Inflammatory macrophage (primary cell): ENCODE data around the gene KMT5C.

Source experiments
- DNase-seq, 2 donors: peaks; one replicate each; pipeline ENCODE4 v3.0.0-alpha.2; 2020 to 2022

Gene KMT5C

DNA sequence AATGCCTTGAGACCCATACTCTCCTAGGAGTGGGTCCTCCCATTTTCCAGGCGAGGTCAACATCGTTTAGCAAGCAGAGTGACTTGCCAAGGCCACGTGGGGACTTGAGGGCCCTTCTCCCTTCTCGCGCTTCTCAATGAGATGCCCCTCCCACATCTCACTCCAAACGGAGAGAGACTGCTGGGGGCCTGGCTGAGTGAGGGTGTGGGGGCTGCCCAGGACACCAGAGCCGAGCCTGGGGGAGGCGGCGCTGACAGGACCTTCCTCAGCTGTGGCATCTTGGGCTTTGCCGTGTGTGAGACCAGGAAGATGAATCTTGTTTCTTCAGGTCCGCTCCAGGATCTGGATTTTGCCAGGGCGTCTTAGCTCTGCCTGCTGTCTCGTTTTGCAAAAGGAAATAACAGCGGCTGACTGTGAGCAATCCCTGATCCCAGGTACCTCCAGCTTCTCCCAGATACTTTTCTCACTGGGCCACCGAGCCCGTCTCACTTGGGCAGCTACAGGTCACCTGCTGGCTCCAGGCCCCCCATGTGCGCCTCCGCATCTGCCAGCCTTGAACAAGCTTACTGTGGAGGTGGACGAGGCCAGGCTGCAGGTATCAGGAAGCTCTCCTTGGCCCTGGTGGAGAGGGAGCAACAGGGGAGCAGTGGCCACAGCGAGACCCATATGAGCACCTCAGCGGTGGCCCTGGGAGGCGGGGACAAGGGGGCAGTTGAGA lies 8.8 kb downstream of the KMT5C start:
- no peak for DNase-seq

DNA sequence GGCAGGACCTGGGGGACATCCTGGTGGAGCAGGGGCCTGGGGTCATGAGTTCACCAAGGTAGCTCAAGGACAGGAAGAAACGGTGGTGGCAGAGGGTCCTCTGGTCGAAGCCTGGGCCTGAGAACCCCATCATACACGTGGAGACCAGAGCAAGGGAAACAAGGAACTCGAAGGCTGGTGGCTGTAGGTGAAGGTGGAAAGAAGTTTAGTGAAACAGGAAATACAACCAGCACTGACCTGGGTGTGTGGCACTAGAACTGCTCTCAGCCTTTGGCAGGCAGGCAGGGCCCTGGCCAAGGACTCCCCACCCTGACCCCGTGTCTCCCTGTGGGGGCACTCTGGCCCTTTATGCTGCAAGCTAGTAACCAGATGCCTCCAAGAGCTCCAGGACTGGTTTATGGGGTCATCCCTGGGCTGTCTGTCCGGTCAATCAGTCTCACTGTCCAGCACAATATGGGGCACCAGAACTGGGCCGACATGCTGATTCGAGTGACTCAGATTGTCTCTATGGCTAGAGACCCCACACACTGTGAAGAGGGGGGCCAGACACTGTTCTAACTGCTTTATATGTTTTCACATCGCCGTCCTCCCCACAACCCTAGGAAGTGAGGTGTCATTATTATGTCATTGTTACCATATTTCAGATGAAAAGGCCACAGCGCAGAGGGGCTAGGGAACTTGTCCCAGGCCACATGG lies 11.1 kb downstream of the KMT5C start:
- DNase-seq = no peak

DNA sequence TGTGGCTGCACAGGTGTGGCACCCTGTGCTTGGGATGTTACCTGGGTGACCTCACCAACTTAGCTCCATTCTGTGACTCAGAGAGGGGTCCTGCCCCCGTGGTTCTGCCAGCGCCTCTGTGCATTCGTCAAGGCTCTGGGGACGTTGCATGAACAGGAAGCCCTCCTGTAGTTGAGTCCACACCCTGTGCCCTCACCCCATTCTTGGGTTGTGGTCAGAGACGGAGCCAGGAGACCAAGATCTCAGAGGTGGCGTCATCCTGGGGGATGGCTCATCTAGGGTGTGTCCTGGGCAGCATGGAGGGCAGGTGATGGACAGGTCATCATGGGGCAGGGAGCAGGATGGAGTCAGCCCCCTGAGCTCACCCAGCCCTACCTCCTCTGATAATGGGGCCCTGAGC lies 12.4 kb downstream of the KMT5C start:
- no peak for DNase-seq

DNA sequence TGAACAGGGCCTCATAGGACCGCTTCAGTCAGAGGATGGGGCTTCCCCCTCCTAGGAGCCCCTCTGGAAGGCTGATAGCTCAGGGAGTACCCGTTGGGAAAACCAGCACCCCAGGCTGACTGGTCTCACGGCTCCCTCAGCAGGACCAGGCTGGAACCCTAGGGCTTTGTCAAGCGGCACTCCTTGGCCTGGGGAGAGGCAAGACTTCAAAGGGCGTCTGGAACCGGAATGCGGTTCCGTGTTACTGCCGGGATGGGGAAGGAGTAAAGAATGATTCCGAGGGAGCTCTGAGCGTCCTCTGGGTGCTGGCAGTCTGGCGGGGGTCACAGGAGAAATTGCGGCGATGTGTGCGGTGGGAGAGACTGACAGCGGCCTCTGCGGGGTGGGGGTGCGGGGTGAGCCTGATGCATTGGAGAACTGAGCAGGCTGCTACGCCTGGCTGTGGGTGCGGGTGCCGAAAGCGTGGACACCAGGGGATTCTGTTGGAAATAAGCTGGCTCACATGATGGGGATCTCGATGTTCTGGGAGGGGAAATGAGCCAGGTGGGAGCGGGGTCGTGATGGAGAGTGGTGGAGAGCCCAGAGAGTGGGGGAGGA lies 13.0 kb downstream of the KMT5C start:
- DNase-seq = no peak

DNA sequence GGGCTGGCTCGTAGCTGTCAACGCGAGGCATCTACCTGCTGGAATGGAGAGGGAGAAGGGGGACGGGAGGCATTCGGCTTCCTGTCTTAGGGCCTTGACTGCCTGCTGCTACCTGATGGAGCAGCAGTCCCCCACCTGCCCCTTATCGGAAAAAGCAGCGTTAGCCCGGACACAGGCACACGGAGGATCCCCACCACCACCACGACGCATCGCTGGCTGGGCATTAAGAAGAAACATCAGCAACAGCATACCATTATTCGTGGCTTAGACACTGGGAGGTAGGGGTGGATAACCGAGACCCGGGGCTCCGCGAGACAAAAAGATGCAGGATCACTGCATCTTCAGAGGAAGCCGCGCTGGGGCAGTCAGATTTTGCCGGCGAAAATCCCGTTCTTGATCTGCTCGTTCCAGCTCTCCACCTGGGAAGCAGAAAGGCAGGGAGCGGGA lies 13.7 kb downstream of the KMT5C start:
- no peak for DNase-seq

DNA sequence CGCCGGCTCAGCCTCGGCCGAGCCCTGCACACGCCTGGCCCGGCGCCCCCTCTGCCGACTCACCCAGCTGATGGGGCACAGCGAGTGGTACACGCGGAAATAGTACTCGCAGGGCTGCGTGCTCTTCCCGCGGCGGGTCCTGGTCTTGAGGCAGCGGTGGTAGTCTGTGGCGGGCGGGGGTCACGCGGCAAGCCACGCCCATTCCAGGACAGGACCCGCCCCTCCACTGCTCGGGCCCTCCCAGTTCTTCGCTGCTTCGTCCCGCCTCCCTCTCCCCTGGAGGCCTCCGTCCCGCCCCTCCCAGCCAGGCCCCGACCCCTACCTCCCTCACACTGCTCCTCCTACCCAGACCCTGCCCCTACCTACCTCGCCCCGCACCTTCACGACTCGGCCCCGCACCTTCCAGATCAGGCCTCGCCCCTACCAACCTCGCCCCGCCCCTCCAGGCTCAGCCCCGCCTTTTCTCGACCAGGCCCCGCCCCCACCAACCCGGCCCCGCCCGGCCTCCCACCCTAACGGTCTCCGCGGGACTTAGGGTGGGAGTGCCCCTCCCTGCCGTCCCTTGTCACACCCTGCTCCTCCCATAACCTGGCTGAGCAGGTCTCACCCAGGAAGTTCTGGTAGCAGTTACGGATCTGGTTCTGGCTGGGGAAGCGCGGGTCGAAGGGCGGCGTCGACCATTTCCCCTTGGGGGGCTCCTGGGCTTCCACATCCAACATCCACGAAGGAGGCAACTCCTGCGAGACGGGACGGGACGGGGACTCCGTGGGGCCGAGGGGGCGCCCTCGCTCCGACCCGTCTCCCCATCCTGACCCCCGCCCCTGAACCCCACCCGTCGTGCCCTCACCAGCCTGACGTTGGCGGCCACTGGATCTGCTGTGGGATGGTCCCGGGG lies 14.4 kb downstream of the KMT5C start:
- DNase-seq = peak; percentile 30 to 65

DNA sequence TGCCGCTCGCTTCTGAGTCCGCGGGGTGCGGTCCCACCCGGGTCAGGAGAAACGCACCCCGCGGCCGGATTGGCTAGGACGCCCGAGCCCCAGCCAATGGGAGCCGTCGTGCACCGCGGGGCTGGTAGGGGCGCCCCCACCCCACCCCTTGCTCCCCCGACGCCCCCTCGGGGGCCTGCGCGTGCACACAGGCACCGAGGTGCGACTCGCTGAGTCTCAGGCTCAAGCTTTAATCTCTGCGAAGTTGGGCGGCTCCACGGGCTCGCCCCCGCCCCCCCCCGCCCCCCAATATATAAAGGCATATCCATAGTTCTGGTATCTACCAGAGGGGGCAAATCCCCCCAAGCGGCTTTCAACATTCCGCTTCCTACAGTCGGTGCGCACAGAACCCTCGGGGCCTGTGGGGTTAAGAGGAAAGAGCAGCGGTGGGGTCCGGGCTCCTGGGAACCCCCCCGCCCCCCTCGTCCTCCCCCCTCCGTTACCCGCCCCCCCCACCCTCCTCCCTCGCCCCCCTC lies 15.1 kb downstream of the KMT5C start, which contains the start of gene COX6B2:
Gene COX6B2, minus strand, starts transcription at position 22 of the 515 bp plus-strand sequence. CDS start 198 bp downstream, outside the sequence.
- DNase-seq = no peak

DNA sequence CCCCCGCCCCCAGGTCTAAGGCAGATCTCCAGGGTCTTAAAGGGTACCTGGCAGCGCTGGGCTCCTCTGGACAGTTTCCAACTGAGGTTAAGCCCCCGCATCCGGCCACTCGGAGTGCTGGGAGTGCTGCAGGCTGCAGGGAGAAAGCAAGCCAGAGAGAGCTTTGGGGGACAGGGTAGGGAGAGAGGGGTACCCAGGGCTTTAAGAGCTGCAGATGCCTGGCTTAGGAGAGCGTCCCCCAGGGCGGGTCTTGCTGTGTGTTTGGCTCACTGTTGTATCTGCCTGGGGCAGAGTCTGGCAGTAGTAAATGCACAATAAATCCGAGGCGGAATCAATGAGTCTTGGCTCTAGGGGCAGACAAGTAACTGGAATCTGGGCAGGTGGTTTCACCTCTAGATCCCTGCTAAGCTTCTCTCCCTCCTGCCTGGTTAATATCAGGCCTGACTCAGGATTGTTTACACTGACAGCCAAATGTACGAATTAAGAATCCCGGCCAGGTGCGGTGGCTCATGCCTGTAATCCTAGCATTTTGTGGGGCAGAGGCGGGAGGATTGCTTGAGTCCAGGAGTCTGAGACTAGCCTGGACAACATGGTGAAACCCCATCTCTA lies 15.6 kb downstream of the KMT5C start:
- DNase-seq = no peak

DNA sequence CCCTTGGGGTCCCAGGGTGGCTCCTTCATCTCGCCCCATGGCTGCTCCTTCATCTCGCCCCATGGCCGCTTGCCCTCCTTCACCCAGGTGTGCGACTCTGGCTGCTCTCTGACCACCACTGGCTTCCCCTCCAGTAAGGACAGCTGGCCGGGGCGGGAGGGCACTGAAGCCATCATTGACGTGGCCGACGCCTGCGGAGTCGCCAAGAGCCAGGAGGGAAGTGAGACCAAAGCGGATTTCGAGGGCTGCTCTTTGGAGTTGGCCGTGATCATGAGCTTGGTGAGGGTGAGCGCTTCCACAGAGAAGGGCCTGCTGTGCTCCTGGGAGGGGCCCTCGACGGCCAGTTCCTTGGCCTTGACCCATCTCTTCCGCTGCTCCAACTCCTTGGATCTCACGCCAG lies 18.8 kb downstream of the KMT5C start:
- DNase-seq = no peak

DNA sequence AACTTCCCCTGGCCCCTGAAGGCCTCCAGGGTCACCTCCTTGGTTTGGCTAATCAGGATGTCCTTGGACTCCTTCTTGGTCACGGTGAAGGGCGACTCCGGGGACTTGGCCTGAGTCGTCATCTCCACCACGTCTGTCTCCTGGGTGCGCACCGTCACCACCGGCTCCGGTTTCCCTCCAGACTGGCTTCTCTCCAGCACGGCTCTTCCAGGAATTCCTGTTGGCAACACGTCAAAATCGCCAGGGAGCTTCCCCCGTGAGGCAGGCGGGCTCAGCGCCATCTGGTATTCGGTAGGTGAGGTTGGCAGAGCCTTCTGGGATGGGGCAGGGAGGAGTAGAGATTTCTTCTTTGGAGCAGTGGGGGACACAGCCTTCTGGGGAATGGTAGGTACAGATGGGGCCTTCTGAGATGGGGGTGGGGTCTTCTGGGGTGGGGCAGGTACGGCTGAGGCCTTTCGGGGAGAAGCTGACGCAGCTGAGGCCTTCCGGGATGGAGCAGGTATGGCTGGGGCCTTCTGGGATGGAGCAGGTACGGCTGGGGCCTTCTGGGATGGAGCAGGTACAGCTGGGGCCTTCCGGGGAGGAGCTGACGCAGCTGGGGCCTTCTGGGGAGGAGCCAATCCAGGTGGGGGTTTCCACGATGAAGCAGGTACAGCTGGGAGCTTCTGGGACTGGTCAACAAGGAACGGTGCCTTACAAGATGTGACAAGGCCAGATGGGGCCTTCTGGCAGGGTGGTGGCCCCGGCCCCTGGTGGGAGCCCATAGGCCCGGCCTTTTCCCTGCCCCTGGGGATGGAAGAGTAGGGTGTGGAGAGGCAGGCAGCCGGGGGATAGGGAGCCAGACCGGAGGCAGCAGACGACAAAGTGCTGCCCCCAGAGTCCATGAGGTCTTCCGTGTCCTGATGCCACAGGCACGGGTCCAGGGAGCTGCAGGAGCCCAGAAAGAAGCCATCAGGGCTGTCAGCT lies 19.6 kb downstream of the KMT5C start:
- DNase-seq = no peak

DNA sequence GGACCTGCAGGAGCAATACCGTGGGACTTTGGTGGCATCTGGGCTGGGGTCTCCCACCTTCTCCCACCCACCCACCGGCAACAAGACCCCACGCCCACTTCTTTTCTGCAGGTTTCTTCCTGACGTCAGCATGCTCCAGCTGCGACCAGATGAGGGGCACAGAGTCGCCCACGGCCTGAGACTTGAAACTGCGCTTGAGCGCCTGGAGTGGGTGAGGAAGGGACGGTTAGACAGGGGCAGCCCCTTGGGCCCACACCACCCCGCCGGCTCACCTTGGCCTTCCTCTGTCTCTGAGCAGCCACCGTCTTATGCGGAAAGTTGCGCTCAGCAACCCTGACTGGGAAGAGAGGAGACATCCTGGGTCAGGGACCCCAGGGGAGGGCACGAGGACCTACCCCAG lies 21.2 kb downstream of the KMT5C start:
- DNase-seq = no peak

DNA sequence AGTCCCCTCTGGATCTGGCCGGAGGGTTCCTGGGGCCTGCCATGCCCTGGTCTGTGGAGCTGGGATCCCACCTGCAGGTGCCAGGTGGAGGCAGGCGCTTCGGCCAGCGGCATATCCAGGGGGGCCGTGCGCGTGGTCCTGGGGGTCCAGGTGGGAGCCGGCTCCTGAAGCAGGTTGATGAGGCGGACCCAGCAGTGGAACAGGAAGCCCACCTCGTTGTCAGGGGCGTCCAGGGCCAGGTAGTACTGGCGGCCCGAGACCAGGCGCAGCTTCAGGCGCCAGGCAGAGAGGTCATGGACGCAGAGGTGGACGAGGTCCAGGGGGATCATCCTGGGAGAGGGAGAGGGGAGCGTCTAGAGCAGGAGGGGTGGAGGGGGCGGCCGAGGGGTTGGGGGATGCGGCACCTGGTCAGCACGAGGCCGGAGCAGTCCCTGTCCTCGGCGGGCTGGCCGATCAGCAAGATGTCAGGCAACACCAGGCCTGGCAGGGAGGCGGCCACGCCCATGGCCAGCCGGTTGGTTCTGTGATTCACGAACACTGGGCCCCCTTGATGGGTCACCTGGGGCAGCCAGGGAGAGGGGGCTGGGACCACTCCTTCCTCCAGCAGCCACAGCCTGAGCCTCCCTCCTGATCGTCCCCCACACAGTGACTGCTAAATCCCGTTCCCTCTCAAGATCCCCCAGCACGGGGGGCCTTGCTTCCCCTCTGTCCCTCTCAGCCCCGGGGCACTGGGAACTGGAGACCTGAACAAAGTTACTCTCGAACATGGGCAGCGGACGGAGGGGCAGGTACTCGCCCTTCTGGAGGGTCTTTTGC lies 22.7 kb downstream of the KMT5C start:
- DNase-seq = no peak

DNA sequence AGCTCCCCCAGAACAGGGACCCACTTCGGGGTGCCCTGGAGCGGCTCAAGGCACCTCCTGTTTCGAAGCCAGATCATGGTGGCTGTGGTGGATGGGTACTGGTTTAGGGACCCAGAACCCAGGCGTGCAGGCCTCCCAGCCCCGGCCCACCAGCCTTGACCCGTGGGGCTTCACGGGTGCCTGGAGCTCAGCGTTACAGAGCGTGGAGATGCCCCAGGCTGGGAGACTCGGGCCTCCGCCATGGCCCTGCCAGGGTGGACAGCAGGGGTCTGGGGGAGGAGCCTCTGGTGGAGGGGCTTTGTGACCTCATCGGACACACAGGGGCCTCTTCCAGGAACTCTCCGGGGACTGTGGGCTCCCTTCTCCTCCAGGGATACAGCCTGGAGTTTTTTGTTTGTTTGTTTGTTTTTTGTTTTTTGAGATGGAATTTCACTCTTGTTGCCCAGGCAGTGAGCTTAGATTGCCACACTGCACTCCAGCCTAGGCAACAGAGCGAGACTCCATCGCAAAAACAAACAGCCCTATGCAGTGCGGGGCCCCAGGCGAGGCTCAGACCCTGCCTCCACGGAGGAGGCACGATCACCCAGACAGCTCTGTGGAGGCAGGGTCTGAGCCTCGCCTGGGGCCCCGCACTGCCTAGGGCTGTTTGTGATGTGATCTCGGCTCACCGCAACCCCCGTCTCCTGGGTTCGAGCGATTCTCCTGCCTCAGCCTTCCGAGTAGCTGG lies 23.5 kb downstream of the KMT5C start, which contains the start of gene GARIN5B:
Gene GARIN5B, minus strand, starts transcription at position 271 of the 727 bp plus-strand sequence. Its CDS starts 194 bp downstream, at position 77.
- no peak for DNase-seq

DNA sequence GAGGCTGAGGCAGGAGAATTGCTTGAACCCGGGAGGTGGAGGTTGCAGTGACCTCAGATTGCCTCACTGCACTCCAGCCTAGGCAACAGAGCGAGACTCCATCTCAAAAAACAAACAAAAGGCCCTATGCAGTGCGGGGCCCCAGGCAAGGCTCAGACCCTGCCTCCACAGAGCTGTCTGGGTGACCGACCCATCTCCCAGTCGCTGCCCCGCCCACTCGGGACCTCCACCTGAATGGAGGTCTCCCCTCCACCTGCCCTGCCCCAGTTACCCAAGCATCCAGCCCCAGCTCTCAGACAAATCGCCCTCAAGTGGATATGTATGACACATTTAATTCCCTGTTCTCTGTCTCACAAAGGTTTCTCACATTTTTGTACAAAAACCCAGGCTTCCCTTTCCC lies 25.6 kb downstream of the KMT5C start:
- DNase-seq = no peak

DNA sequence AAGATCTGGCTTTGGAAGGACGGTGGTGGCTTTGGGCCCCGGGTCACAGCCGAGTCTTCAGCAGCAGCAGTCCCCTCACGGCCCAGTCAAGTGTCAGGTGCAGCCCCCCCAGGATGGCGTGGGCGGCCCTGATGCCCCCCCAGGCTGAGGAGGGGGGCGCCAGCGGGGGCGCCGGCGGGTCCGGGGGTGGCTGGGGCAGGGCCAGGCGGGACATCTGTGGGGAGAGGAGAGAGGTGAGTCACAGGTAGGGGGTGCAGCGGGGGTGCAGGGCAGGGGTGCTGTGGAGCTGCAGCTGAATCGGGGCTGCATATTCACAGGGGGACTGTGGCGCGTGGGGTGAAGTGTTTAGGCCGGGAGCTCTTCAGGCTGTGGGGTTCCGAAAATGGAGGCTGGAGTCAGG lies 26.3 kb downstream of the KMT5C start:
- DNase-seq = no peak

DNA sequence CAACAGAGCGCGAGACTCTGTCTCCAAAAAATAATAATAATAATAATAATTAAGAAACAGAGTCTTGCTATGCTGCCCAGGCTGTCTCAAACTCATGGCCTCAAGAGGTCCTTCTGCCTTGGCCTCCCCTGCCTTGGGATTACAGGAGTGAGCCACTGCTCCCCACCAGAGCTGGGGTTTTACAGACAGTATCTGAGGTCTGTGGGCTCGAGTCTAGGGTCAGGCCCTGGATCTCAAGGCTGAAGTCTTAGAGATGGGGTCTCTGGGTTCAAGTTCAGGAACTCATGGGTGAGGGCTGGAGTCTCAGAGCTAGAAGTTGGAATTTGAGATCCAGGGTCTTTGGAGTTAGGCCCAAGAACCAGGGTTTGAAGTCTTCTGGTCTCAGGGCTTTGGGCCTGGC lies 27.1 kb downstream of the KMT5C start:
- no peak for DNase-seq

DNA sequence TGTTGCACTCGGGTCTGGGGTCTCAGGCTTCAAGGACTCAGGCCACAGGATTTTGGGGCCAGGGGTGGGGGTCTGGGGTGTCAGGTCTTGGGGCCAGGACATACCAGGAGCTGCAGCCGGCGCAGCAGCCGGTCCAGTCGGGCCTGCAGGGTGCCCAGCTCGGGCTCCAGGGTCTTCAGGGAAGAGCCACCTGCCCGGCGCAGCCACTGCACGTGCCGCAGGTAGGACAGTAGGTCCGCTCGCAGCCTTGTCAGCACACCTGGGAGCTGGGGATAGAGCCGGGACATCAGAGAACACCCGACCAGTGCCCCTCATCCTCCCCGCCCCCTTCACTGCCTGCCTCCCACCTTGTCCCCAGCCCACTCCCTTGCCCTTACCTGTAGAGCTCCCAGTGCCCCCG lies 28.4 kb downstream of the KMT5C start:
- no peak for DNase-seq

DNA sequence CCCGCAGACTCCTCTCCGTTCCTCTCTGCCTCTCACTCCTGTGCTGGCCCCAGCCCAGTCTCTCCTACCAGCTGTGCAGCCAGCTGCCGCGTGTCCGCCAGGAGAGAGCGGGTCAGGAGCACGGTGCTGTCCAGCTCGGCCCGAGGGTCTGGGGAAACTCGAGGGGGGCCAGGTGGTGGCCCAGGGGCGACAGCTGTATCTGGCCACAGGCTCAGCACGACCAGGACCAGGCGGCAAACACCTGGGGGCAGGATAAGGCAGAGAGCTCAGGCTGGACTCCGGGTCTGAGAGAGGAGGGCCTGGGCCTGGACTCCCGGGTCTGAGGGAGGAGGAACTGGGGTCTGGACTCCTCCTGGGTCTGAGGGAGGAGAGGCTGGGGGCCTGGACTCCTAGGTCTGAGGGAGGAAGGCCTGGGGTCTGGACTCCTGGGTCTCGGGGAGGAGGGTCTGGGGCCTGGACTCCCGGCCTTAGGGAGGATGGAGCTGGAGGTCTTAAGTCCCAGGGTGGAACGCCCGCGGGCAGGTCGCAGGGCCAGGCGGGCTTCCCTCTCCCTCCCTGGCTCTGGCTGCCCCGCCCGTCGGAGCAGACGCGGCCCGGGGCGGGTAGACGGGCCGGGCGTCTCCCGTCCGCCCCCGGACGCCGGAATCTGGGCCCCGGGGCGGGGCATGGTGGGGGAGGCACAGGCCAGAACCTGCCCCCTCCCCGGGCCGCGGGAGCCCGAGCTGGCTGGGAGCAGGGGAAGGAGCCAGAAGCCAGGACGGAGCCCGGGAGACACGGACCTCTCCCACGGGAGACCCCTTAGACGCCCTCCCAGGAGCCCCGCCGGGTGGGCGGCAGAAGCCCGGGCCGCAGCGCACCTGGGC lies 29.3 kb downstream of the KMT5C start:
- peak; percentile 44 to 51 for DNase-seq
